SK-N-SH (cell line): ENCODE results near the gene HSDL1. TPM values are rescaled to one million over a fixed set of nuclear protein-coding genes. Genes with fewer than 3 reads are reported as not detected.

Experiments used
- CTCF ChIA-PET: fragments of 300-600, 350-600 bp; formaldehyde crosslinking; extraction: SDS; loops from one replicate; lab custom pipeline; 2021; lab: Yijun Ruan, JAX
- POLR2A ChIA-PET: fragments of 350-600 bp; sonication (Branson Sonifier 250); formaldehyde crosslinking; extraction: SDS; loops from one replicate; lab custom pipeline; 2020; ENCODE audit warnings: antibody characterized with exemption, inconsistent platforms; lab: Yijun Ruan, JAX
- DNase-seq: peaks from one replicate; pipeline ENCODE4 v3.0.0; 2012
- H2AFZ ChIP-seq: fragments of 200-600 bp; sonication (generic); 2 replicates; pipeline ENCODE4 v1.8.1; 2016; ENCODE audit warnings: antibody characterized with exemption, mild to moderate bottlenecking, low read depth
- H3F3A ChIP-seq: fragments of 200-600 bp; sonication (generic); replicated peaks from 2 replicates; pipeline ENCODE3; 2016; ENCODE audit warnings: antibody characterized with exemption, mild to moderate bottlenecking; ENCODE audit not compliant: insufficient read depth
- H3K27ac ChIP-seq, 2 experiments: fragments of 200-500 bp in 1 of 2; fragments of 200-600 bp in 1 of 2; sonication (Bioruptor generic) in 1 of 2; sonication (generic), shearing (Covaris generic) in 1 of 2; 2 replicates each; pipeline versions ENCODE4 v1.5.1 to v1.6.1; 2014 to 2016; ENCODE audit warnings: low read depth in 2 of 2, inconsistent platforms in 1 of 2, low read length in 1 of 2, mild to moderate bottlenecking in 1 of 2, mixed read lengths in 1 of 2
- H3K27me3 ChIP-seq: fragments of 200-600 bp; sonication (generic), shearing (Covaris generic); 2 replicates; pipeline ENCODE4 v1.6.1; 2016; ENCODE audit warnings: mixed run types; ENCODE audit not compliant: insufficient read depth
- H3K36me3 ChIP-seq, 2 experiments: fragments of 200-500 bp in 1 of 2; fragments of 200-600 bp in 1 of 2; sonication (Bioruptor generic) in 1 of 2; sonication (generic) in 1 of 2; replicated peaks in 1 of 2; 2 replicates each; pipeline versions ENCODE3 to v1.5.1; 2014 to 2016; ENCODE audit warnings: low read length in 1 of 2, mild to moderate bottlenecking in 1 of 2; ENCODE audit not compliant: insufficient read depth in 2 of 2, control insufficient read depth in 1 of 2
- H3K4me1 ChIP-seq, 2 experiments: fragments of 200-500 bp in 1 of 2; fragments of 200-600 bp in 1 of 2; sonication (Bioruptor generic) in 1 of 2; sonication (generic), shearing (Covaris generic) in 1 of 2; 2 replicates each; pipeline versions ENCODE4 v1.5.1 to v1.6.1; 2014 to 2016; ENCODE audit warnings: low read depth in 1 of 2, low read length in 1 of 2, mixed run types in 1 of 2; ENCODE audit not compliant: insufficient read depth in 2 of 2, control insufficient read depth in 1 of 2
- H3K4me2 ChIP-seq: fragments of 200-600 bp; sonication (generic), shearing (Covaris generic); 2 replicates; pipeline ENCODE4 v1.6.1; 2017; ENCODE audit warnings: mixed run types
- H3K4me3 ChIP-seq, 2 experiments: fragments of 200-500 bp in 1 of 2; fragments of 200-600 bp in 1 of 2; sonication (Bioruptor generic) in 1 of 2; sonication (generic), shearing (Covaris generic) in 1 of 2; 2 replicates each; pipeline versions ENCODE4 v1.5.1 to v1.8.1; 2014 to 2016; ENCODE audit warnings: low read depth in 2 of 2, inconsistent platforms in 1 of 2, low read length in 1 of 2, mild to moderate bottlenecking in 1 of 2, mixed read lengths in 1 of 2, moderate library complexity in 1 of 2
- H3K79me2 ChIP-seq: fragments of 200-600 bp; sonication (generic); 2 replicates; pipeline ENCODE4 v1.8.1; 2017; ENCODE audit warnings: mild to moderate bottlenecking; ENCODE audit not compliant: insufficient read depth
- H3K9ac ChIP-seq: fragments of 200-600 bp; sonication (generic); 2 replicates; pipeline ENCODE4 v1.6.1; 2017; ENCODE audit warnings: mixed run types
- H3K9me2 ChIP-seq: fragments of 200-600 bp; sonication (generic); 2 replicates; pipeline ENCODE4 v1.6.1; 2017; ENCODE audit warnings: mixed run types
- H3K9me3 ChIP-seq: fragments of 200-600 bp; sonication (generic); 2 replicates; pipeline ENCODE4 v1.6.1; 2017; ENCODE audit warnings: mixed run types, mild to moderate bottlenecking, moderate library complexity
- H4K20me1 ChIP-seq: fragments of 200-600 bp; sonication (generic); 2 replicates; pipeline ENCODE4 v1.6.1; 2017; ENCODE audit warnings: mild to moderate bottlenecking, mixed run types; ENCODE audit not compliant: insufficient read depth
- CTCF ChIP-seq: fragments of 200-600 bp; sonication (generic); IDR thresholded peaks from 2 replicates; pipeline ENCODE4 v1.6.1; 2017; ENCODE audit warnings: antibody characterized with exemption, mild to moderate bottlenecking, moderate library complexity
- ELF1 ChIP-seq: IDR thresholded peaks from 2 replicates; pipeline ENCODE4 v1.4.0; 2012
- EP300 ChIP-seq, 2 experiments: IDR thresholded peaks; 2 replicates each; pipeline versions ENCODE4 v1.4.0 to v1.6.1; 2012; ENCODE audit warnings: borderline replicate concordance in 1 of 2, low read depth in 1 of 2, low read length in 1 of 2
- FOSL2 ChIP-seq: IDR thresholded peaks from 2 replicates; pipeline ENCODE4 v1.4.0; 2012; ENCODE audit warnings: low read depth, mild to moderate bottlenecking, moderate library complexity, borderline replicate concordance
- FOXM1 ChIP-seq: IDR thresholded peaks from 2 replicates; pipeline ENCODE4 v1.4.0; 2012; ENCODE audit warnings: low read depth, mild to moderate bottlenecking
- GABPA ChIP-seq: IDR thresholded peaks from 2 replicates; pipeline ENCODE4 v1.4.0; 2012; ENCODE audit warnings: low read depth, mild to moderate bottlenecking
- IRF3 ChIP-seq: fragments of 150-350 bp; IDR thresholded peaks from 2 replicates; pipeline ENCODE4 v1.6.1; 2016; ENCODE audit warnings: mild to moderate bottlenecking, low read depth, low read length
- JUND ChIP-seq: IDR thresholded peaks from 2 replicates; pipeline ENCODE4 v1.4.0; 2012
- MXI1 ChIP-seq: IDR thresholded peaks from 2 replicates; pipeline ENCODE4 v1.6.1; 2012; ENCODE audit warnings: mild to moderate bottlenecking, low read depth, low read length, improper control_type of control experiment
- NFIC ChIP-seq: IDR thresholded peaks from 2 replicates; pipeline ENCODE4 v1.4.0; 2012; ENCODE audit warnings: borderline replicate concordance
- NRF1 ChIP-seq: IDR thresholded peaks from 2 replicates; pipeline ENCODE4 v1.6.1; 2012; ENCODE audit warnings: low read depth, mild to moderate bottlenecking, low read length
- PBX3 ChIP-seq: IDR thresholded peaks from 2 replicates; pipeline ENCODE4; 2012
- POLR2AphosphoS5 ChIP-seq: IDR thresholded peaks from 2 replicates; pipeline ENCODE4 v1.6.1; 2012; ENCODE audit warnings: low read depth, low read length
- RAD21 ChIP-seq: IDR thresholded peaks from 2 replicates; pipeline ENCODE4 v1.6.1; 2012; ENCODE audit warnings: mild to moderate bottlenecking, low read length
- RCOR1 ChIP-seq: fragments of 150-350 bp; IDR thresholded peaks from 2 replicates; pipeline ENCODE4 v1.6.1; 2017; ENCODE audit warnings: antibody characterized with exemption, low read length
- RXRA ChIP-seq: IDR thresholded peaks from 2 replicates; pipeline ENCODE4 v1.4.0; 2012; ENCODE audit warnings: low read depth, mild to moderate bottlenecking, borderline replicate concordance
- SMC3 ChIP-seq: IDR thresholded peaks from 2 replicates; pipeline ENCODE4 v1.6.1; 2012; ENCODE audit warnings: low read depth, low read length, improper control_type of control experiment
- TEAD4 ChIP-seq: IDR thresholded peaks from 2 replicates; pipeline ENCODE4 v1.4.0; 2012; ENCODE audit warnings: mild to moderate bottlenecking, borderline replicate concordance; ENCODE audit not compliant: insufficient read depth
- USF2 ChIP-seq: fragments of 150-350 bp; IDR thresholded peaks from 2 replicates; pipeline ENCODE4 v1.6.1; 2017; ENCODE audit warnings: antibody characterized with exemption, low read length, low read depth, borderline replicate concordance
- WGBS: methylation state at CpG from one replicate; pipeline ENCODE4 v1.1.6; 2017; ENCODE audit warnings: low lambda C conversion rate; 5-methylcytosine and 5-hydroxymethylcytosine counted together
- polyA plus RNA-seq, 3 experiments: library from polyadenylated mRNA; depleted of rRNA; stranded (reverse); fragments of >200 nt; gene quantifications; 2 replicates each; pipeline ENCODE4 v1.2.3, GENCODE V29; 2012

HSDL1 gene
- polyA plus RNA-seq, 1 of the 3 experiments (the other 2 are of a cell fraction): 14.5 TPM

GRCh38 chr16:84137287-84137686 lies 7.7 kb downstream of the HSDL1 start:
- CTCF ChIA-PET: interaction anchor here (0.6 to 3.1 kb wide), 5 partner anchors 30 to 72 kb away, joined by 3 to 14 read pairs (median 3); partner anchors contain the start of gene TAF1C
- H4K20me1 ChIP-seq: peaks cover 18% of the 10 kb centered on the region
- H3K9me3 ChIP-seq: no peaks in the 10 kb centered on the region
- no peak overlapping the region for H2AFZ ChIP-seq
- H3K27ac ChIP-seq: no peak overlapping the region
- H3K27me3 ChIP-seq: no peaks in the 10 kb centered on the region
- no peak for TF ChIP-seq PBX3
- no peak for TF ChIP-seq CTCF
- no peak for TF ChIP-seq TEAD4
- TF ChIP-seq JUND: no peak
- TF ChIP-seq FOXM1: no peak
- TF ChIP-seq RCOR1: no peak
- no peak for TF ChIP-seq EP300 (IDR thresholded peaks at IDR 0.05; ENCODE audit: borderline replicate concordance in 1 of 2, low read depth in 1 of 2, low read length in 1 of 2)
- no peak for TF ChIP-seq RAD21
- TF ChIP-seq RXRA: no peak
- no peak for TF ChIP-seq NRF1
- TF ChIP-seq FOSL2: no peak
- TF ChIP-seq SMC3: no peak
- TF ChIP-seq MXI1: no peak
- TF ChIP-seq, all 33 proteins: peak for 0
- no peak overlapping the region for H3K4me3 ChIP-seq
- no peak for DNase-seq
- H3K36me3 ChIP-seq: no peaks in the 10 kb centered on the region
- POLR2A ChIA-PET: no interaction called here
- no peak overlapping the region for H3K9ac ChIP-seq
- H3K79me2 ChIP-seq: peaks cover 45% of the 10 kb centered on the region
- H3K9me2 ChIP-seq: no peaks in the 10 kb centered on the region
- no peaks in the 10 kb centered on the region; a peak in 1 of 4 replicates for H3K4me1 ChIP-seq
- 92% methylated on average over 7 of the region's 8 CpGs for WGBS
- H3K4me2 ChIP-seq: no peak overlapping the region
- no peaks in the 10 kb centered on the region for H3F3A ChIP-seq

GRCh38 chr16:84136331-84137125 lies 8.4 kb downstream of the HSDL1 start:
- CTCF ChIA-PET: interaction anchor here (0.6 to 3.1 kb wide), 4 partner anchors 29 to 51 kb away, joined by 3 to 14 read pairs (median 4); partner anchors contain the start of gene TAF1C
- WGBS: 94% methylated on average over 11 of the region's 11 CpGs
- Histone ChIP-seq H3K4me1 (no peaks in the 10 kb centered on the region; a peak in 1 of 4 replicates), H3K9me2 (no peaks in the 10 kb centered on the region), H3K27me3 (no peaks in the 10 kb centered on the region), H3K79me2 (peaks cover 40% of the 10 kb centered on the region), H3K36me3 (no peaks in the 10 kb centered on the region), H4K20me1 (peaks cover 14% of the 10 kb centered on the region), H3K4me2 (no peak overlapping the region), H3K27ac (no peak overlapping the region), H3K9me3 (no peaks in the 10 kb centered on the region), H3F3A (no peaks in the 10 kb centered on the region), H2AFZ (no peak overlapping the region), H3K9ac (no peak overlapping the region), H3K4me3 (no peak overlapping the region)
- no peak for DNase-seq
- TF ChIP-seq USF2 (no peak), NFIC (no peak), SMC3 (no peak), GABPA (no peak), POLR2AphosphoS5 (no peak), ELF1 (no peak), PBX3 (no peak), CTCF (no peak), IRF3 (no peak)
- POLR2A ChIA-PET: no interaction called here
